Lung (tissue), 12 donors: Measurements from ENCODE around the gene ABHD18. TPM values are rescaled to one million over a fixed set of nuclear protein-coding genes. Genes with fewer than 3 reads are reported as not detected.
"Not testable (repeated sequence)": the region's sequence is repeated elsewhere in the genome, so short reads cannot be mapped to it uniquely, and the experiment has no call there.

ENCODE experiments used
- ATAC-seq: fragments of 200-7000 bp; cut with Tn5 transposase; one replicate; pipeline ENCODE4 v1.9.1; 2020; ENCODE audit warnings: moderate number of reproducible peaks; ENCODE audit not compliant: insufficient read depth, low FRiP score
- DNase-seq, 3 donors: peaks; one replicate each; pipeline ENCODE4 v3.0.0-alpha.2; 2013 to 2017
- H3K27ac ChIP-seq, 2 donors: one replicate each; pipeline ENCODE4 v1.5.1; 2013; ENCODE audit warnings: mild to moderate bottlenecking in 2 of 2, moderate library complexity in 2 of 2, control low read depth in 1 of 2, inconsistent platforms in 1 of 2, low read depth in 1 of 2, low read length in 1 of 2
- H3K27me3 ChIP-seq, 3 donors: one replicate each; pipeline ENCODE4 v1.5.1; 2013; ENCODE audit warnings: low read length in 2 of 3; ENCODE audit not compliant: control insufficient read depth in 3 of 3, insufficient read depth in 3 of 3
- H3K36me3 ChIP-seq, 4 donors: one replicate each; pipeline ENCODE4 v1.5.1; 2013; ENCODE audit warnings: low read length in 4 of 4, mild to moderate bottlenecking in 1 of 4, moderate library complexity in 1 of 4; ENCODE audit not compliant: control insufficient read depth in 4 of 4, insufficient read depth in 4 of 4
- H3K4me1 ChIP-seq, 5 donors: one replicate each; pipeline ENCODE4 v1.5.1; 2013; ENCODE audit warnings: low read length in 5 of 5, mild to moderate bottlenecking in 2 of 5, moderate library complexity in 1 of 5; ENCODE audit not compliant: control insufficient read depth in 5 of 5, insufficient read depth in 5 of 5
- H3K4me3 ChIP-seq: one replicate; pipeline ENCODE4 v1.5.1; 2013; ENCODE audit warnings: mild to moderate bottlenecking, control low read depth, moderate library complexity
- H3K9ac ChIP-seq, 2 donors: one replicate each; pipeline ENCODE4 v1.5.1; 2013; ENCODE audit warnings: low read length in 2 of 2, control low read depth in 1 of 2; ENCODE audit not compliant: insufficient read depth in 1 of 2
- H3K9me3 ChIP-seq, 4 donors: one replicate each; pipeline ENCODE4 v1.5.1; 2013; ENCODE audit warnings: low read length in 3 of 4, mild to moderate bottlenecking in 1 of 4, moderate library complexity in 1 of 4; ENCODE audit not compliant: control insufficient read depth in 4 of 4, insufficient read depth in 3 of 4
- WGBS, 2 donors: extraction: QIAGEN DNeasy Blood & Tissue Kit; methylation state at CpG; one replicate each; pipeline ENCODE4 v1.1.7; 2013; 5-methylcytosine and 5-hydroxymethylcytosine counted together
- polyA plus RNA-seq, 2 donors: library from polyadenylated mRNA; stranded (reverse); fragments of 200-250 nt; gene quantifications; one replicate each; pipeline ENCODE4 v1.2.1, GENCODE V29; 2013
- total RNA-seq, 2 donors: library from RNA; depleted of rRNA in 1 of 2; stranded (reverse); fragments of >200 nt in 1 of 2; gene quantifications; one replicate each; pipeline ENCODE4 v1.2.1, GENCODE V29; 2014 to 2021
- TF ChIP-seq, protein P1 (sequence below): IDR thresholded peaks from 2 replicates; pipeline ENCODE4 v1.5.1; 2012; ENCODE audit warnings: mild to moderate bottlenecking; ENCODE audit errors: control extremely low read depth, extremely low read depth
- donor health status: control.
- donor health status: control.
- donor health status: Bipolar disorder and iron deficiency.
- donor health status: healthy.
- donor health status: DM: yes; HTN: yes; CAD: no.

The ABHD18 gene
- total and polyA plus RNA-seq, 4 donors, result 4.3 to 16.4 (median 7.3) TPM

DNA sequence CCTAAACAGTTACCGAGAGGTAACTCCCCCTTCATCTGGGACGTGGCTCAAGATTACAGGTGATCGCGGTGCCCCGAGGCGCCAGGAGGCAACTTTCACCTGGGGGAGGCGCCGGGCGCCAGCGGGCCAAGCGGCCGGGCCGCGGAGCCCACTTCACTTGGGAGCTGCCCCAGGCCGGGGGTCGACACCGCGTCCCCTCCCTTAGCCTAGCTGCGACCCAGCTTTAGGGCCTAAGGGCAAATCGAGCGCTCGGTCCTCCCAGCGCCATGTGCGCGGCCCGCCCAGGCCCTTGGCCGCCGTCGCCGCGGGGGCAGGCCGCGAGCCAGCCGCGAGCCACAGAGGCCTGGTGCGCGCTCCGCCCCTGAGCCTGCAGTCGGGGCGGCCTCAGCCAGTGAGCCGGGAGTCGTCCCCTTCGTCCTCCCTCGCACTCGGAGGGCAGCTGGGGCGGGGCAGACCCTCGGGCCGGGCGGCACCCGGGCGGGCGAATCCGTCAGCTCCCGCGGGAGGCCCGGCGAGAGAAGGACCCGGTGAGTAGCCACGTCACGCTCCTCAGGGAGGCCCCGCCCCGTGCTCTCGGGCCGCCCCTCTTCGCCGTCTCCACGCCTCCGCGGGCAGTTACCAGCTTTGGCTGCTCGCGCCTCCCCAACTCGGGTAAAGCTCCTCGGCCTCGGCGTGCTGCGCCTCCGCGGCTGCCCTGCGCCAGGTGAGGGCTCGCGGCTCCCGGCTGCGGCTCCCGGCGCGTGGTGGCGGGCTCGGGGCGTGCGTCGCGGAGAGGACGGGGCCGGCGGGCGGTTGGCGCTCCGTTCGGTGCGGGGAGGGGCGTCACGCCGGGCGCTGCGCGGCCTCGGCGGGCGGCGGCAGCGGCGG lies 95.7 kb downstream of the ABHD18 start, which contains the start of gene LARP1B:
LARP1B (plus strand) TSS at position 614 of the 867 bp plus-strand sequence. CDS start 13,640 bp downstream, outside the sequence.
- ATAC-seq (peak; percentile 95), DNase-seq (peak; percentile 97 to 98 (median 98))
- TF ChIP-seq, protein P1, sequence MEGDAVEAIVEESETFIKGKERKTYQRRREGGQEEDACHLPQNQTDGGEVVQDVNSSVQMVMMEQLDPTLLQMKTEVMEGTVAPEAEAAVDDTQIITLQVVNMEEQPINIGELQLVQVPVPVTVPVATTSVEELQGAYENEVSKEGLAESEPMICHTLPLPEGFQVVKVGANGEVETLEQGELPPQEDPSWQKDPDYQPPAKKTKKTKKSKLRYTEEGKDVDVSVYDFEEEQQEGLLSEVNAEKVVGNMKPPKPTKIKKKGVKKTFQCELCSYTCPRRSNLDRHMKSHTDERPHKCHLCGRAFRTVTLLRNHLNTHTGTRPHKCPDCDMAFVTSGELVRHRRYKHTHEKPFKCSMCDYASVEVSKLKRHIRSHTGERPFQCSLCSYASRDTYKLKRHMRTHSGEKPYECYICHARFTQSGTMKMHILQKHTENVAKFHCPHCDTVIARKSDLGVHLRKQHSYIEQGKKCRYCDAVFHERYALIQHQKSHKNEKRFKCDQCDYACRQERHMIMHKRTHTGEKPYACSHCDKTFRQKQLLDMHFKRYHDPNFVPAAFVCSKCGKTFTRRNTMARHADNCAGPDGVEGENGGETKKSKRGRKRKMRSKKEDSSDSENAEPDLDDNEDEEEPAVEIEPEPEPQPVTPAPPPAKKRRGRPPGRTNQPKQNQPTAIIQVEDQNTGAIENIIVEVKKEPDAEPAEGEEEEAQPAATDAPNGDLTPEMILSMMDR, result no peak
- no peaks in the 10 kb centered on the region for H3K9me3 ChIP-seq
- no peaks in the 10 kb centered on the region for H3K36me3 ChIP-seq
- H3K4me1 ChIP-seq, result no peaks in the 10 kb centered on the region
- peak within 1 kb of the TSS; percentile 99 for H3K4me3 ChIP-seq
- no peaks in the 10 kb centered on the region for H3K27me3 ChIP-seq
- WGBS, 2 donors, result 0% methylated on average over 61 to 112 of the region's 112 CpGs
- peak within 1 kb of the TSS; percentile 98 for H3K27ac ChIP-seq
- peak within 1 kb of the TSS; percentile 83 to 97 for H3K9ac ChIP-seq

DNA sequence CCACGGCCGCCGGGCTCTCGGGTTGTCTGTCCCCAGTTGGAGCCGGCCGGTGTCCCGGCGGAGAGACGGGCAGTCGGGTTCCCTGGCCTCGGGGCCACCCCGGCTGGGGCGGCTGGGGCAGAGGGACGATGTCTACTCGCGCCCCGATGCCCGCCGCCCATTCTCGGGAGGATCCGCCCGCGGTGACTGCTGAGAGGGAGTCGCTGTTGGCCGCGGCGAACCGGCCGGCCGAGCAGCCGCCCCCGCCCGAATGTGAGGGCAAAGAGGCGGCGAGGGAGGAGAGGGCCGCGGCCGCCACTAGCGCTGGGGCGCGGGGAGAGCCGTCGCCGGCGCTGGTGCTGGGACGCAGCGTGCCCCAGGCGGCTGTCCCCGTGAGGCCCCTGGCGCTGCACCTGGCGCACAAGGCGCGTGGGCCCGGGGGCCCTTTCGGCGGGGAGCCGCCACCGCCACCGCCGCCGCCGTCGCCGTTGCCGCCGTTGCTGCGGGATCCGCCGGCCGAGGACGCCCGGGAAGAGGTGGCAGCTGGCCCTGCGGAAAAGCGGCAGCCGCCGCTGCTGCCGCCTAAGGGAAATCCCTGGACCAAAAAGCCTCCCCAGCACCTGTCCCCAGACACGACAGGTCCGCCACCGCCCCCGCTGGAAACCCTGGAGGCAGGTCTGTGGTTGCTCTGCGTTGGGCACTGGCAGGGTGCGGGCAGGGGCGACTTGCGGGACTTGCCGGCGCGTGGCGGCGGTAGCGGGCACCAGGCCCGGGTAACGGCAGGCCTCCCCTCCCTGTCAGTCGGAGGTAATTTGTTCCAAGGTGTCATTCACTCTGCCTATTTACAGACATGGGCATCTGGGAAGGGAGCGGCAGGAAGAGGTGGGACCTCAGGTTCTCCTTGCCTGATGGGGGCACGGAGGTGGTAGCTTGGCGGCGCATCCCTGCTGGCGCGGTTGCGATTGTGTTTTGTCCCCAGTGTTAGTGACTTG lies 96.6 kb downstream of the ABHD18 start:
- Histone ChIP-seq H3K36me3 (no peaks in the 10 kb centered on the region), H3K27ac (peak overlapping the region; percentile 98), H3K4me3 (peak overlapping the region; percentile 99), H3K9me3 (no peaks in the 10 kb centered on the region), H3K4me1 (no peaks in the 10 kb centered on the region), H3K9ac (peak overlapping the region; percentile 51 to 55), H3K27me3 (no peaks in the 10 kb centered on the region)
- 0% methylated on average over 48 to 101 of the region's 101 CpGs for WGBS, 2 donors
- TF ChIP-seq, protein P1, result no peak
- peak; percentile 60 to 68 (median 67) for DNase-seq
- peak; percentile 5 for ATAC-seq

DNA sequence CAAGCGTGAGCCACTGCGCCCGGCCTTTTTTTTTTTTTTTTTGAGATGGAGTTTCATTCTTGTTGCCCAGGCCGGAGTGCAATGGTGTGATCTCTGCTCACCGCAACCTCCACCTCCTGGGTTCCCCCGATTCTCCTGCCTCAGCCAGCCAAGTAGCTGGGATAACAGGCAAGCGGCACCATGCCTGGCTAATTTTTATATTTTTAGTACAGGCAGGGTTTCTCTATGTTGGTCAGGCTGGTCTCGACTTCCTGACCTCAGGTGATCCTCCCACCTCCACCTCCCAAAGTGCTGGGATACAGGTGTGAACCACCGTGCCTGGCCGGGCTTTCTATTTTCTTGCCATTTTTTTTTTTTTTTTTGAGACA lies 101.2 kb downstream of the ABHD18 start:
- WGBS, 2 donors, result 96 to 97% methylated on average over 9 to 10 of the region's 10 CpGs
- not testable (repeated sequence) for ATAC-seq, H3K27ac ChIP-seq, H3K4me1 ChIP-seq, H3K9ac ChIP-seq, DNase-seq, H3K27me3 ChIP-seq, H3K9me3 ChIP-seq, H3K36me3 ChIP-seq, H3K4me3 ChIP-seq

DNA sequence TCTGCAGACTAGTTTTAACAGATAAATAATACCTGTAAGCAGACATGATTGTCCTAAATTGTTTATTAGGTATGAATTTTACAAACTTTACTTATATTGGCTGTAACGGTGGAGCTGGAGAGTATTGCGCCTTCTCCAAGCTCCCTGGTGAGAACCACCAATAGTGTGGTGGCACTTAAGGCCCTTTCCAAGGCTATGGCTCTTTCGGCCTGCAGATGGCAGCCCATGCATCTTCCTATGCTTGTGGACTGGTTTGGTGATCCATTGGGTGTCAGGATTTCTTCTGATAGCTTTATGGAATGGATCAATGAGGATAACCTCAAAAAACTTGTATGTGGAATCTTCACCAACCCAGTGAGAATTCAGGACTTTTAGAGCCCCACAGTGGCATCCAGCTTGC lies 103.7 kb downstream of the ABHD18 start:
- no peaks in the 10 kb centered on the region for H3K27me3 ChIP-seq
- no peaks in the 10 kb centered on the region for H3K9me3 ChIP-seq
- H3K4me1 ChIP-seq, result peaks cover 0 to 3% (median 0%) of the 10 kb centered on the region in 5 donors
- no peak overlapping the region for H3K27ac ChIP-seq
- H3K4me3 ChIP-seq, result no peak overlapping the region
- DNase-seq (no peak), ATAC-seq (no peak)
- TF ChIP-seq, protein P1, result no peak
- WGBS, 2 donors, result 90 to 92% methylated on average over 3 of the region's 3 CpGs
- H3K36me3 ChIP-seq, result no peaks in the 10 kb centered on the region
- no peak overlapping the region for H3K9ac ChIP-seq
